ENCODE measurements around the gene ATXN7L1.

The ATXN7L1 gene

DNA sequence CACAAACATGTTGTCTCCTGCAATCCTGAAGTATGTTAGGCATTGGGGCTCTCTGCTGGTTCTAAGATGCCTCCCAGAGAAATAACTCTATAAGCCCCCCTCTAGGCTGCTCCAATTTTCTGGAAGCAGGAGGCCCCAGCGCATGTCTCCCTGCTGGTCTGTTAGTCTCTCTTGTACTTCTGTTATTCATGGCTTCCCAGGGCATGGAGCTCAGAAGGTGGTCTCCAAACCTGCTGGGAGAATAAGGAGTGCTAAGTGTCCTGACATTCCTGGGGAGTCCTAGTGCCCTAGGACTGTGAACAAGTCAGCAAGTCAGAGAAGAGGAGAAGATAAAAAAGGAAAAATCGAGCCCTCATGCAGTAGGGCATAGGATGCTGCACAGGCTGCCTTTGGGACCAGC, 224.6 kb downstream of the ATXN7L1 start:
- Histone ChIP-seq H3K9me3 (no peaks in the 10 kb centered on the region), H3K27ac (no peak overlapping the region), H3K4me3 (ENCODE audit: low read depth in 1 of 2, low read length in 1 of 2) (no peak overlapping the region), H3K4me1 (ENCODE audit: control insufficient read depth in 1 of 2, insufficient read depth in 1 of 2, low read depth in 1 of 2, low read length in 1 of 2) (peaks cover 3 to 8% of the 10 kb centered on the region in 2 experiments), H3K27me3 (no peaks in the 10 kb centered on the region), H3K36me3 (peaks cover 75% of the 10 kb centered on the region)
- no peak for TF ChIP-seq CTCF (IDR thresholded peaks at IDR 0.05)

- TF ChIP-seq CTCF (IDR thresholded peaks at IDR 0.05): no peak
- Histone ChIP-seq H3K36me3 (peaks cover 66% of the 10 kb centered on the region), H3K27me3 (no peaks in the 10 kb centered on the region), H3K27ac (no peak overlapping the region), H3K9me3 (no peaks in the 10 kb centered on the region), H3K4me3 (ENCODE audit: low read depth in 1 of 2, low read length in 1 of 2) (no peak overlapping the region), H3K4me1 (ENCODE audit: control insufficient read depth in 1 of 2, insufficient read depth in 1 of 2, low read depth in 1 of 2, low read length in 1 of 2) (peaks cover 3 to 8% of the 10 kb centered on the region in 2 experiments)
Measured at GRCh38 chr7:105650382-105650970, 225.9 kb downstream of the ATXN7L1 start.

DNA sequence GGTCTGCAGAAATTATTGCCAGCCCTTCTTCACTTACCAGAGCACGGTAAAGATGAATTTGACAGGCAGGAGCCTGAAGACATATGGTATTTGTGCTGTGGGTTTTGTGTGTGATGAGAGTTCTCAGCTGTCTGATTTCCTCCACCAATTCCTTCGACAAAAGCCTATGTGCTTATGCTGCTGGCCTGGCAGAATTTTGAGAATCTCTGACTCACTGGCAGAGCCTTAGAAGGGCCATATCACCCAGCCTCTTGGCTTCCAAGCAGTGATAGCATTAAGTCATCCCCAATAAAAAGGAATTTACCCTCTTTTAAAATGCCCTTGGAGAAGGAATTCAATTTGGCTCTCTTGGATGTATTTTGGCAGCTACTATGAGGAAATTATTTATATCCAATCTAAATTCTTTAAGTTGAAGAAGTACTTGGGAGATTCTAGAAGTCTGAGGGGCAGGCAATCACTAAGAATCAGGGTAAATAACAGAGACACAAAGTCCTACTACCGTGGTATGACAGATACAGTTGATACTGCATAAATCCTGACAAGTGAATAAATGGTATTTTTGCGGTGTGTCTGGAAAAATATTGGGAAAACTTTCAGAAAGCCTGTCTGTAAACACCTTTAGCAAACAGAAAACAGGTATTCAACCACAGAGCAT, 226.5 kb downstream of the ATXN7L1 start:
- no peaks in the 10 kb centered on the region for H3K9me3 ChIP-seq
- peaks cover 61% of the 10 kb centered on the region for H3K36me3 ChIP-seq
- no peak overlapping the region for H3K4me3 ChIP-seq (ENCODE audit: low read depth in 1 of 2, low read length in 1 of 2)
- no peak overlapping the region for H3K27ac ChIP-seq
- no peak for TF ChIP-seq CTCF (IDR thresholded peaks at IDR 0.05)
- H3K4me1 ChIP-seq (ENCODE audit: control insufficient read depth in 1 of 2, insufficient read depth in 1 of 2, low read depth in 1 of 2, low read length in 1 of 2): peaks cover 4 to 12% of the 10 kb centered on the region in 2 experiments
- H3K27me3 ChIP-seq: no peaks in the 10 kb centered on the region

DNA sequence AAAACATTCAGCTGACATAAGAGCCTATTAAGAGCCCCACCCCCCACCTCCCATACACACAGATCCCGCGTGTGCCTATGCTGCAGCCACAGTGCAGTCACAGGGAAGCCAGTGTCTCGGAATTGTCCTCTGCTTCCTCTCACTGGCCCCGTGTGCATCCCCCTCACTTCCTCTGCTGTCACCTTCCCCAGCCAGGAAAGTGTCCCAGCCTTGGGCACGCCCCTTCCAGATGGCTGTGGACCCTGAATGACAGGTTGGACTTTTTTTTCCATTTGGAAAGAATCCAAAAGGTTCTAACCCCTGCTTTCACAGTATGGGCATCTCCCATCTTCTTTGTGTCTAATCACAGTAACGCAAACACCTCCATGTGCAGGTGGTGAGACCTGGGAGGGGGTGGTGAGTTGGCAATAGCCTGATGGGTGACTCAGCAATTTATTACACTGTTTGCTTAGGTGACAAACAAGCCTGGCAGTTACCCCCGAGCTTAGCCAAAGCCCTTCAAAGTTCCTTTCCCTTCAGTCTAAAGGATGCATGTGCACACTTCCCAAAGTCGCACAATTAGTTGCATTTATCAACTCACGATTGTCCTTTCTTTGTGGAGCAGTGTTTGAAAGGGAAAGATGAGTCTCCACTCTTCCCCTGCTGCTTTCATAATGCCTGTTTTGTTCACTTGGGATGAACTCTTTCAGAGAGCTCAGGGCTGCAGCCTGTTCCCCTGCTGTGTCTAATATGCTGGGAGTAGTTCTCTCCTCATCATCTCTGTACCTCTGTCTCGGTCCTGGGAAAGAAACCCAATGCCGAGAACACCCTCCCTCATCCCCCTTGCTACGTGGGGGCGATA, 227.6 kb downstream of the ATXN7L1 start:
- Histone ChIP-seq H3K4me3 (ENCODE audit: low read depth in 1 of 2, low read length in 1 of 2) (no peak overlapping the region), H3K27me3 (no peaks in the 10 kb centered on the region), H3K4me1 (ENCODE audit: control insufficient read depth in 1 of 2, insufficient read depth in 1 of 2, low read depth in 1 of 2, low read length in 1 of 2) (peaks cover 5 to 14% of the 10 kb centered on the region in 2 experiments), H3K36me3 (peaks cover 61% of the 10 kb centered on the region), H3K9me3 (no peaks in the 10 kb centered on the region), H3K27ac (peak overlapping the region; percentile 0)
- no peak for TF ChIP-seq CTCF (IDR thresholded peaks at IDR 0.05)

DNA sequence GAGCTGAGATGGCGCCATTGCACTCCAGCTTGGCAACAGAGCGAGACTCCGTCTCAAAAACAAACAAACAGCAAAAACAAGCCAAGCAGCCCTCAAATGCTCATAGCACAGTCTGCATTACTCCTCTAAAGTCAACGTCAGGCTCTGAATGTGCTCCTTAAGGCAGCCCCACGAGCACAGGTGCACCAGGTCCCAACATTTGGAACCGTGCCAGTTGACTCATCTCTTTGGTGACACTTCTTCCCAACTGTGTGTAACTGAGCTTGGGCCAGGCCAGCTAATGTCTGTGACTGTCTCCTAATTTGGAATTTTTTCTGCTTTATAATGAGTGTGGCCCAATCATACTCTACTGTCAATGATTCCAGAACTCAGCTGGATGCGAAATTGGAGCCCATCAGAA, 228.8 kb downstream of the ATXN7L1 start:
- Histone ChIP-seq H3K4me1 (ENCODE audit: control insufficient read depth in 1 of 2, insufficient read depth in 1 of 2, low read depth in 1 of 2, low read length in 1 of 2) (peaks cover 5 to 14% of the 10 kb centered on the region in 2 experiments), H3K27me3 (no peaks in the 10 kb centered on the region), H3K27ac (no peak overlapping the region), H3K9me3 (no peaks in the 10 kb centered on the region), H3K36me3 (peaks cover 61% of the 10 kb centered on the region), H3K4me3 (ENCODE audit: low read depth in 1 of 2, low read length in 1 of 2) (no peak overlapping the region)
- no peak for TF ChIP-seq CTCF (IDR thresholded peaks at IDR 0.05)
